Globus pallidus (tissue), 1 donor: ENCODE data around the gene P2RX7.
"Not testable (repeated sequence)": the region's sequence is repeated elsewhere in the genome, so short reads cannot be mapped to it uniquely, and the experiment has no call there.

Source experiments
- DNase-seq: peaks from one replicate; pipeline ENCODE4 v3.0.0-alpha.2; 2015; ENCODE audit warnings: low spot score

P2RX7 gene

DNA sequence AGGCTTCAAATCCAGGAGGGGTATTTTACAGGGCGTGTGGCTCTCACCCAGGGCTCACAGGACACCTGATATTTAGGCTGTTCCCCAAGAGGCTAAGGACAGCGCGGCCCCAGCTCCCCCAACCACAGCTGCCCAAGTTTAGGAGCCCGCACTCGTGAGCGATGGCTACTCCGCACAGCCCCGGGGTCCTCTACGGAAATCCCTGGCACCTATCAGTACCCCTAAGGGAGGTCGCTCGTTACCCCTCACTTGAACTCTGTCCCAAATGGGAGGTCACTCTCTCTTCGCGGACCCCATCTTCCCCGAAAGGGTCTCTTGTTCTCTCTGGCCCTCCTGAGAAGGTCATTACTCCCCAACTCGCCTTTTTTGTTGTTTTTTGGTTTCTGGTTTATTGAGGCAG lies 76.5 kb downstream of the P2RX7 start:
- no peak for DNase-seq

GRCh38 chr12:121209624-121210572 lies 77.2 kb downstream of the P2RX7 start, which contains the start of gene P2RX4:
P2RX4 (plus strand) TSS chr12:121210129; CDS start chr12:121210165, 36 bp downstream.
- peak; percentile 81 for DNase-seq

GRCh38 chr12:121212875-121213274 lies 80.2 kb downstream of the P2RX7 start:
- DNase-seq, result no peak

DNA sequence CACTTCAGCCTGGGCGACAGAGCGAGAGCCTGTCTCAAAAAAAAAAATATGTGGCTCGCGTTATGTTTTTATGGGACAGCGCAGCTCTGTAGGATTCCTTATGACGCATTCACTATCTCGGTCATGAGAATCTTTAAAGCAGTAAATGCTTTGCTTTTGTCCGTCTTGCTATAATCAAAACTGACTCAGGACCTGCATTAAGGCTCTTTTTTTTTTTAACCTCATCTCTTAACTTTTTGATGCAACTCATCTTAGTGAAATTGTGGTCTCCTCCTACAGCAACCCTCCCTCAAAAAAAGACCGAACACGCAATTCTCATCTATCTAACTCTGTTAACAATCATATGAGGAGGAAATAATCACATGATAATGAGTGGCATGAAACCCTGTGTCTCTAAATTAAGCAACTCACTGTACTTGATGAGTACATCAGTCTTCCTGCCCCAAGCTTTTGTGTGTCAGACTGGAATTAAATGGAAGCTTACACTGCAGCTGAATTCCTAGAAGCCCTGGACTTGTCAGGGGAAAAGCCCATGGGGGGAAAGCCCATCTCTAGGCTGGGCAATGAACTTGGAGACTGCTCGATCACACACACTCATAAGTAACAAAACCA lies 81.6 kb downstream of the P2RX7 start:
- no peak for DNase-seq

- DNase-seq, result peak; percentile 57
Measured at GRCh38 chr12:121214855-121215745, 82.4 kb downstream of the P2RX7 start.

DNA sequence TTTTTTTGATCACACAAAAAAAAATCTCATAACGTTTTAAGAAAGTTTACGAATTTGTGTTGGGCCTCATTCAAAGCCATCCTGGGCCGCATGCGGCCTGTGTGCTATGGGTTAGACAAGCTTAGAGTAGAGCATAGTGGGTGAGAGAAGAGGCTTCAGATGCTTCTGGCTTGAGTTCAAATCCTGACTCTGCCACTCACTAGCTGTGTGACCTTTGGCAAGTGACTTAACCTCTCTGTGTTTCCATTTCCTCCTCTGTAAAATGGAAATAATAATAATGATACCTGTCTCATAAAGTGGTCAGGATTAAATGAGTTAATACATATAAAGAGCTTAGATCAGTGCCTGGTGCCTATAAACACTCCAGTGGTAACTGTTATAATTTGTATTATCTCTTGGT lies 83.4 kb downstream of the P2RX7 start:
- DNase-seq, result no peak

GRCh38 chr12:121217063-121217462 lies 84.4 kb downstream of the P2RX7 start:
- DNase-seq, result no peak

GRCh38 chr12:121217761-121218160 lies 85.1 kb downstream of the P2RX7 start:
- DNase-seq, result no peak

- DNase-seq, result no peak
Measured at GRCh38 chr12:121218588-121219352, 86.1 kb downstream of the P2RX7 start.

- DNase-seq, result no peak
Measured at GRCh38 chr12:121219353-121219986, 86.8 kb downstream of the P2RX7 start.

DNA sequence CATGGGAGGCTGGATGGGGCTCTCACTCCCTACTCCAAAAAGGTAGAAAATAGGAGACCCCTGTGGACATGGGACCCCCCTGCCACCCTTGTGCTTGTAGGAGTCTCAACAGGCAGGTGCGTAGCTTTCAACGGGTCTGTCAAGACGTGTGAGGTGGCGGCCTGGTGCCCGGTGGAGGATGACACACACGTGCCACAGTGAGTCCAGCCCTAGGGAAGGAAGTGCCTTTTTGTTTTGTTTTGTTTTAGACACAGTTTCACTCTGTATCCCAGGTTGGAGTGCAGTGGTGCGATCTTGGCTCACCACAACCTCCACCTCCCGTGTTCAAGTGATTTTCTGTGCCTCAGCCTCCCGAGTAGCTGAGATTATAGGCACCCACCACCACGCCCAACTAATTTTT lies 90.2 kb downstream of the P2RX7 start:
- no peak for DNase-seq

DNA sequence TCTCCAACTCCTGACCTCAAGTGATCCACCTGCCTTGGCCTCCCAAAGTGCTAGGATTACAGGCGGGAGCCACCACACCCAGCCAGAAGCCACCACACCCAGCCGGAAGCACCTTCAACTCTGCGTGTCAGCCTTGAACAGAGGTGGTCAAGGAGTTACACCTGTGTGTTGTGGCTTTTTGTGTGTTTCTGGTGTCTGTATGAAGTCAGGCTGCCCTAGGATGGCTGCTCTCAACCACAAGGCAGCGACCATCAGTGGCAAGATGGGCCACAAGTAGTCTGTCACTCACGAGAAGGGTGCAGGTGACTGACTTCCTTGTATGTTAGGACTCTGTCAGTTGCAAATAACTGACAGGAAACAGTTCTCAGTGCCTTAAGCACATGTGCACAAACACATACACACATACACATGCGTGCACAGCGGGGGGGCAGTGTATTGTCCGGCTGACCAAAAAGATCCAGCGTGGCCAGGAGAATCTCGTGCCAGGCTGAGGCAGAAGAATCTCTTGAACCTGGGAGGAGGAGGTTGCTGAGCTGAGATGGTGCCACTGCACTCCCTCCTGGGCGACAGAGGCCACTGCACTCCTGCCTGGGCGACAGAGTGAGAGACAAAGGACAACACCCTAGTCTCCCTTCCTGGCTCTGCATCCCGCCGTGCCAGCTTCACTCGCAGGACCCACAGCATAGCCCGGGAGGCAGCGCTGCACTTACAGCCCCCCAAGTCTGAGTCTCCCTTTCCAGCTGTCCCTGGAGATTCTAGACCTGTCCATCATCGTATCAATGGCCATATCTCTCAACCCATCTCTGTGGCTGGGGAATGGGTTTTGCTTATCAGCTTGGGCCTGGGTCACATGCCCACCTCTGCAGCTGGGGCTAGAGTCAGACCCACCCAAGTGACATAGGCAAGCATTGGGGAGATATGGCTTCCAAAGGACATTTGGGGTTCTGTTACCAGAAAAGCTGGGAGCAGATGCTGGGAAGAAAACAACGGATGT lies 90.9 kb downstream of the P2RX7 start:
- DNase-seq, result no peak

DNA sequence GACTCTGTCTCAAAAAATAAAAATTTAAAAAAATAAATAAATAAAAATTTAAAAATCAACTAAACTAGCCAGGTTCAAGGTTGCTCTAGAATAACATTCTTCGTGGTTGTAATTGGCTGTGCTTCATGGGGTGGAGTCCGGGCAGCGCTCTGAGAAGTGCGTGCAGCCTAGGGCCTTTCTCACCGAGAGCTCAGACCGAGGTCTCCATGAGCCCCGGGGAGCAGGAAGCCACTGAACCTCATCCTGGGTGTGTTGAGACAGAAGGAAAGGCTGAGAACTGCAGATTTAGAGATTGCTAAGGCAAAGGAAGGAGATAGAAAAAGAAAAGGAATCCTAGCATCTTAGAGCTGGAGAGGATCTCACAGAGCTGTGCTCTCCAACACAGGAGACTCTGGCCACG lies 91.9 kb downstream of the P2RX7 start:
- DNase-seq, result no peak

GRCh38 chr12:121226399-121226798 lies 93.7 kb downstream of the P2RX7 start:
- no peak for DNase-seq

DNA sequence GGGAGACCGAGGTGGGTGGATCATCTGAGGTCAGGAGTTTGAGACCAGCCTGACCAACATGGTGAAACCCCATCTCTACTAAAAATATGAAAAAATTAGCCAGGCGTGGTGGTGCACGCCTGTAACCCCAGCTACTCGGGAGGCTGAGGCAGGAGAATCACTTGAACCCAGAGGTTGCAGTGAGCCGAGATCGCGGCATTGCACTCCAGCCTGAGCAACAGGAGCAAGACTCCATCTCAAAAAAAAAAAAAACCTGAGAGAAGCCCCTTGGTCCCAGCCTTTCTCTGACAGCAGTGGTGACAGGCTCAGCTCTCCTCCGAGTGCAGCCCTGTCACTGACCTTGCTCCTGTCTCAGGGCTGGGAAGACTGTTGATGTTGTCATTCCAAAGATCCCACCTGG lies 94.2 kb downstream of the P2RX7 start:
- DNase-seq, result not testable (repeated sequence)

- no peak for DNase-seq
Measured at GRCh38 chr12:121227294-121227693, 94.6 kb downstream of the P2RX7 start.

DNA sequence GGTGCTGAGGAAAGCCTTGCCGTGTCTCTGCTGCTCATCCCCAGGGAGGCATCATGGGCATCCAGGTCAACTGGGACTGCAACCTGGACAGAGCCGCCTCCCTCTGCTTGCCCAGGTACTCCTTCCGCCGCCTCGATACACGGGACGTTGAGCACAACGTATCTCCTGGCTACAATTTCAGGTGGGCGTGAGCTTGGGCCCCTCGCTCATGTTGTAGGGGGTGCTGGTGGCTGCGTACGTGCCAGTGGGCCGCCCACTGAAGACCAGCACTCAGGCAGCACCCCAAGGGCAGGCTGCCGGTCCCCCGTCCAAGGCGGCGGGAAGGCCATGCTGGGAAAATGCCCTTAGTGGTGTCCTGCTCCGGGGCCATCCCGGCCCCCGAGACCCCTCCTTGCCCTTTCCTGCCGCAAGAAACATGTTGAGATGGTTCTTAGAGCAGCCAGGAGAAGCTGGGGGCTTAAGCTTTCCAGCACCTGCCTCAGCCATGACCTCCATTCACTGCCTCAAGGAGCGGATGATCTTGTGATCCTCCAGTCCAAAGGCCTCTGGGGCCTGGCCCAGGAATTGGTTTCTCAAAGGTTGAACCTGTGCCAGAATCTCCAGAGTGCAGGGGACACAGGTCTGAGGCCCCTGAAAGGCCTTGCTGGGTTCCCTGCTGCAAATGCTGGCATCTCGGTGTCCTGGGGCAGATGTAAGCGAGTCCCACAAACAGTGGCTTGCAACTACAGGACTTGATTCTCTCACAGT lies 96.4 kb downstream of the P2RX7 start:
- no peak for DNase-seq

DNA sequence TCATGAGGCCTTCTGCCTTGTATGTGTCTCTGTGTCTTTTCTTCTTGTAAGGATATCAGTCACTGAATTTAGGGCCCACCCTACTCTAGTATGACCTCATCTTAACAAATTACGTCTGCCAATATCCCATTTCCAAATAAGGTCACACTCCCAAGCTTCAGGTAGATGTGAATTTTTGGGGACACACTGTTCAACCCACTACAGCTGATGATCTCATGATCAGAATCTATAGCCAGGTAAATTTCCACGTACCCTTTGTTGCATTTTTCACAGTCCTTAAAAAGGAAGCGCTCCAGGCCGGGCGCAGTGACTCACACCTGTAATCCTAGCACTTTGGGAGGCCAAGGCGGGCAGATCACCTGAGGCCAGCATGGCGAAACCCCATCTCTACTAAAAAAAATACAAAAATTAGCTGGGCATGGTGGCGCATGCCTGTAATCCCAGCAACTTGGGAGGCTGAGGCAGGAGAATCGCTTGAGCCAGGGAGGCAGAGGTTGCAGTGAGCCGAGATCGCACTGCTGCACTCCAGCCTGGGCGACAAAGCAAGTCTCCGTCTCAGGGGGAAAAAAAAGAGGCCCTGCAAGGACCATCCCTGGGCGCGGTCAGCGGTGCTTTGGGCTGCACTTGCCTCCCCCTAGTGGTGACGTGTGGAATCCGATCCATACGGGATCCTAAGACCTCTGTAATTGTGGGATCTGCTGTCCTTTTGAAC lies 97.3 kb downstream of the P2RX7 start:
- DNase-seq, result peak; percentile 63
